Head of caudate nucleus (tissue), 42 donors: ENCODE data around the gene ASB6.
"Not testable (repeated sequence)": the region's sequence is repeated elsewhere in the genome, so short reads cannot be mapped to it uniquely, and the experiment has no call there.

ENCODE experiments used
- DNase-seq, 42 donors: peaks; one replicate each; pipeline versions ENCODE4 v3.0.0 to v3.0.0-alpha.2; 2020 to 2021; ENCODE audit warnings: mixed read lengths in 7 of 42
- intact Hi-C: fragments of 100-400 bp; cut with DNase I; formaldehyde crosslinking; loops from one replicate; pipeline ENCODE4 v1.15.0; 2022

Gene ASB6

DNA sequence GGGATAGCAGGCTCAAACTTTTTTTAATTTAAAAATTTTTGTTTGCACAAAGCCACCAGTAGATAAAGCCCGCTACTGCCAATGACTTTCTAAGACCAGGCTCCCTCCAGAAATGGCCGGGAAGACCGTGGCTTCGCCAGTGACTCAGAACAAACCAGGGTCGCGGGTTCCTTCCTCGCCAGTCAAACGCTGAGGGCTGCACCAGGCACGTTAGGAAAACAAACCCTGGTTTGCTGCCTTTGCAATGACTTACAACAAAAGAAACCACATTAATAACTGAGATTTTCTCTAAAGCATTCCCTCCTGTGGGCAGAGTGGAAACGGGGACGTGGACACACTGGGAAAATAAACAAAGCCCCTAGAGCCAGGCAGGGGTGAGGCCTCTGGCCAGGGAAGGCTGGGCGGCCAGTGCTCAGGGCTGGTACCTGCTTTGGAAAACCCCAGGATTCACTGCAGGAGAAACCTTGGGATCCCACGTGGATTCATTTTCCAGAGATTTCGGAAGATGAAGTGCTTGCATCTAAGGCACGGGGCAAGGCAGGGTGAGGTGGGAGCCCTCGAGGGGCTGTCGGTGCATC is 27.3 kb upstream of the ASB6 start:
- intact Hi-C loops: no loop called here
- DNase-seq: no peak

DNA sequence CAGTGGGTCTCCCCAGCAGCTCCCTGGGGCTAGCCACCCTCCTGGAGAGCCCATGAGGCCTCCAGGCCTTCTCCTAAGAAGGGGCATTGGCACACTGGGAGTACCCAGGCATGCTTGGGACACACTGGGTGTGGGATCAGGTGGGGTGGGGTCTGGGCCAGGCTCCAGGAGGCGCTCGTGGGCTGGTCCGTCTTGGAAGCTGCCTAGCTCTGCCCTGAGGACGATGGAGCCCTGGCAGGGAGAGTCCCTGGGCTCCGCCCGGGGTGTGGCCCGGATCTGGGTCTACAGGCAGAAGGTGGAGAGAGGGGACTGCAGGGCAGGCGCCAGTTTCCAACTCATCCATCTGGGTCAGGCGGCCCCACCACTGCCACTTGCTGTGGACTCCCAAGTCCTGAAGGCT is 25.9 kb upstream of the ASB6 start:
- intact Hi-C loops: no loop called here
- no peak for DNase-seq

DNA sequence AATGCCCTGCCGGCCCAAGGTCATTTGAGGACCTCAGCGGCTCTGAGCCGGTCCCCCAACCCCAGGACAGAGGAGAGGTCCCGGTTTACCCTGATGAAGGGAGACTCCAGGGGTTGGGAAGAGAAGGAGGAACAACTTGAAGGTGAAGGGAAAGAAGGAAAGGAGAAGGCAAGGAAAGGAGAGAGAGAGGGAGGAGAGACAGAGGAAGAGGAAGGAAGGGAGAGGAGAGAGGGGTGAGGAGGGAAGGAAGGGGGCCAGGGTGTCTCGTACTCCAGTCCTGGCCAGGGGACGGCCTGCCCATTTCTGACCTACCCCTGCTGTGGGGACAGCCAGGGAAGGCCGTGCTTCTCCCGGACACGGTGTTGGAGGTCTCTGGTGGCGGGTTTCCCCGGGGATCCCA is 25.4 kb upstream of the ASB6 start:
- intact Hi-C loops: no loop called here
- no peak for DNase-seq

DNA sequence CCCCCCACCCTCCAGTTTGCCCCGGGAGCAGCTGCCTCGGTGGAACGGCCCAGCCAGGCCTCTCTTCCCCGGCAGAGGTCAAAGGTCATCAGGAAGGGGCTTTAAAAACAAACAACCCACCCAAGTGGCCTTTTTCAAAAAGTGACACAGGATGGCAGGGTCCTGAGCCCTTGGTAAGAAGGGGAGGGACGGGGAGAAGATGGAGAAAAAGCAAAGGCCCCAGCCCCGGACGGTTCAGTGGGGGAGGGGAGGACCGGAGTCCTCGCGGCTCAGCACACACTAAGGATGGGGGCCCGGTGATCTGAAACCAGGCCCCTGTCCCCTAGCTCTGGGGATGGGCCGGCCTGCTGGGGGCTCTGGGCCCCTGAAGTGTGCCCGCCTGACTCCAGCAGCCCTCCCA is 24.6 kb upstream of the ASB6 start:
- DNase-seq: no peak
- intact Hi-C loops: no loop called here

DNA sequence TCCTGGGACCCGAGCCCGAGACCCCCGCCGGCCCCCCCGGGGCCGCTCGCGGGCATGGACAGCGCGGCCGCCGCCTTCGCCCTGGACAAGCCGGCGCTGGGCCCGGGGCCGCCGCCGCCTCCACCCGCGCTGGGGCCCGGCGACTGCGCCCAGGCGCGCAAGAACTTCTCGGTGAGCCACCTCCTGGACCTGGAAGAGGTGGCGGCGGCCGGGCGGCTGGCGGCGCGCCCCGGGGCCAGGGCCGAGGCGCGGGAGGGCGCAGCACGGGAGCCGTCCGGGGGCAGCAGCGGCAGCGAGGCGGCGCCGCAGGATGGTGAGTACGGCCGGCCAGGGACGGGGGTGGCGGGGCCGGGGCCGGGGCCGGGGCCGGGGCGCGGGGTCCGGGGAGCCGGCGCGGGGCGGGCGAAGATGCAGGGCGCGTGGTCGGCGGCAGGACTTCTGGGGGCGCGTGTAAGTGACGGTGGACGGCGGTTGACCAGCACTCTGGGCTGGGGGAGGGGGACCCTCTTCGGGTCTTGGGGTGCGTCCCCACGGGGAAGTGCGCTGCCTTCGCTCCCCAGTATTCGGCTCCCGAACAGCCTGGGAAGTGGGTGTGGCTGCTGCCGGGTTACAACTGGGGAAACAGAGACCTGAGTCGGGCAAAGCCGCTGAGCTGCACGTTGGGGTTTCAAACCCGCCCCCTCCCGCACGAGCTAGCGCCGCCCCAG is 24.0 kb upstream of the ASB6 start:
- intact Hi-C loops: no loop called here
- no peak for DNase-seq

DNA sequence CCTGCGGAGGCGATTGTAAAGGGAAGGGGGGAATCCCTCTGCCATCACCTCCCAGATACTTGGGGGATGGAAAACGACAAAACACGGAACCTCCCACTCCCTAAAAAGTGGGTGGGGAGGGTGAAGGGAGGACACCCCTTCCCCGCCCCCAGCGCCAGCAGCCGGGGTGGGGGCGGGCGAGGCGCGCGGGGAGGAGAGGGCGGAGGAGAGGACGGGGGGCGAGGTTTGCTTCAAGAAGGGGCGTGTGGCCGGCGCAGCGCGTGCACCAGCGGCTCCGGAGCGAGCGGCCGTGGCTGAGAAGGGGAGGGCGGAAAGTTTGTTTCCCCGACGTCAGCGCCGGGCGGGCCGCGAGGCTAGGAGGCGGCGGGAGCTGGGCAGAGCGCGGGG is 23.4 kb upstream of the ASB6 start, which contains the start of gene PRRX2:
TSS of gene PRRX2 (plus strand) at position 259 of the 387 bp plus-strand sequence. CDS start 221 bp downstream, outside the sequence.
- DNase-seq: peak in 1 of 42 donors; percentile 27
- intact Hi-C loops: no loop called here

DNA sequence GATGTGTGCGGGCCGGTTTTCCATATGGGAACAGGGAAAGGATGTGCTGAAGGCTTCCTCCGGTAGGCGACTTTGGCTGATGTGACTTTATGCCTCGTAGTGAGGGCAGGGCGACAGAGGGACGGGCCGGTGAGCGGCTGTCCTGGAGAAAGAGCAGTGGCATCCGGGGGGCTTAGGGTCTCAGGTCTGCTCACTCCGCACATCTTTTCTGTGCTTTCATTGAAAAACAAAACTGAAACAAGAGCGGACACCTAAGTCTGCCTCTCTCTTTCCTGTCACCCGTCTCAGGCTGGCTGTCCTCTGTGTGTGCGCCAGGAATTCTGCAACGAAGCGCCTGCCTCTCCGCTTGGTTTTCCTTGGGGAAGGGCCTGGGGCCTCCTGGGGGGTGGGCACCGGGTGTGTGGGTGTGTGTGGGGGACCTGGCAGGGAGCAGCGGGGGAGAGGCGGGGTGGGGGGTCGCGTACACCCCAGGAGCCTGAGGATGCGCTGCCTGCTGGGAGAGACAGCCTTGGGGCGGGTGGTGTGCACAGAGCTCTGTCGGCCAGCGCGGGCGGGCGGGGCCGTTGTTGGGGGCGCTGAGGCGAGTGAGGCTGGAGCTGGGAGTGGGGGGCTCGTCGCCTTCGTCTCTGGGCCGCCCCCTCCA is 22.9 kb upstream of the ASB6 start:
- intact Hi-C loops: no loop called here
- DNase-seq: no peak

DNA sequence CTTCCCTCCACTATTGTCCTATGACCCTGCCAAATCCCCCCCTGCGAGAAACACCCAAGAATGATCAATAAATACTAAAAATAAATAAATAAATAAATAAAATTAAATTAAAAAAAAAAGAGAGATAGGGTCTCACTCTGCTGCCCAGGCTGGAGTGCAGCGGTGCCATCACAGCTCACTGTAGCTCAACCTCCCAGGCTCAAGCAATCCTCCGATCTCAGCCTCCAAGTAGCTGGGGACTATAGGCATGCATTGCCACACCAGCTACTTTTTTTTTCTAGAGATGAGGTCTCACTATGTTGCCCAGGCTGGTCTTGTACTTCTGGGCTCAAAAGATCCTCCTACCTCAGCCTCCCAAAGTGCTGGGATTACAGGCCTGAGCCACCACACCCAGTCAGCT is 20.3 kb upstream of the ASB6 start:
- intact Hi-C loops, DNase-seq: not testable (repeated sequence)

DNA sequence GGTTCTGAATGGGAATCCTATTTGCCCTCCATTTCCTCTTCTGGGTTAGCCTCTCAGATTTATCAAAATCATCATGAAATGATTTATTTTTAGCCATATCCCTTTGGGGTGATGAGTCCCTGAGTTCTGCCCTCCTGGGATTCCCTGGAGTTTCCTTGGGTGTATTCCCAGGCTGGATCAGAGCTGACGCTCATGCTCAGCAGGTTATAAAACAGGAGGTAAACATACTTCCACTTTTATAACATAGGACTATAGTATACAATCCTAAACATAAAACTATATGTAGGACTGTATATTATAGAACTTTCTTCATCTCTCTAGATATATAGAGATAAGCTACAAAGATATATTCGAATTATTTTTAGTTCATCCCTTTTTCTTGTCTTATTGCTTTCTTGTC is 19.1 kb upstream of the ASB6 start:
- intact Hi-C loops: no loop called here

DNA sequence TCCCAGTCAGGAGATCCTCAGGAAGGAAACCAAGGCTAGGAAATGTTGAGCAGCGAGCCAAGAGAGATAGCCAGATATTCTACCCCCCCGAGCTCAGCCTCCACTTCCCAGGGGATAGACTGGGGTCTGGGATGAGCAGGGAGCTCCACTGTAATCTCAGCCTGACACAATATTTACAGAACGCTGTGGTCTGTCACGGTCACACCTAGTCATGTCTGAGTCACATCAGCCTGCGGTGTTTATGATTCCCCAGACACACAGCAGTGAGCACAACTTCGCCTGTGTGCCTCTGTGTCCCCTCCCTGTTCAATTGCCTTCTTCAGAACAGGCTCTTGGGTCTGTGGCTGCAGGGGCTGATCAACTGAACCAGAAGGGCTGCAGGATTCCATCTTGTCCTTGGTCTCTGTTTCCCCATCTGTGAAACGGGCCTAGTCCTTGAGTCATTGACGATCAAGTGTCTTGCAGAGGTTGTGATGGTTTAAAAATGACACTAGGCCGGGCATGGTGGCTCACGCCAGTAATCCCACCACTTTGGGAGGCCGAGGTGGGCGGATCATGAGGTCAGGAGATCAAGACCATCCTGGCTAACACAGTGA is 14.9 kb upstream of the ASB6 start:
- DNase-seq: no peak
- intact Hi-C loops: no loop called here

More for the DNA sequence above, 19.1 kb upstream of the ASB6 start:
- DNase-seq: no peak

DNA sequence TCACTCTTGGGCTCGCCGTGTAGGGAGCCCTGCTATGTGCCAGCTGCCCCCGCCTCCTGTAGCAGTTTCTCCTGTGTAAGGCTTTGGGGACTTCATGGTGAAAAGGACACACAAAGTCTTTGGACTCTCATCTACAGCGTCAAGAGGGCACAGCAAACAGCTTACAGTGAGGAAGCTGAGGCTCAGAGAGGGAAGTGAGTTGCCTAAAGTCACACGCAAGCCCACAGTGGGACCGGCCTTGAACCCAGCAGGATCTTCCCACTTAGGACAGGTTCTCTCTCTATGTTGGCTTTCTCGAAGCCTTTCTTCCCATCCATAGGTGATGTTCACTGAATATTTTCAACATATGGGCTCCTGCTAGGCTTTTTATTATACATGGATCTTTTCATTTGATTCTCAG is 13.7 kb upstream of the ASB6 start:
- intact Hi-C loops: no loop called here

DNA sequence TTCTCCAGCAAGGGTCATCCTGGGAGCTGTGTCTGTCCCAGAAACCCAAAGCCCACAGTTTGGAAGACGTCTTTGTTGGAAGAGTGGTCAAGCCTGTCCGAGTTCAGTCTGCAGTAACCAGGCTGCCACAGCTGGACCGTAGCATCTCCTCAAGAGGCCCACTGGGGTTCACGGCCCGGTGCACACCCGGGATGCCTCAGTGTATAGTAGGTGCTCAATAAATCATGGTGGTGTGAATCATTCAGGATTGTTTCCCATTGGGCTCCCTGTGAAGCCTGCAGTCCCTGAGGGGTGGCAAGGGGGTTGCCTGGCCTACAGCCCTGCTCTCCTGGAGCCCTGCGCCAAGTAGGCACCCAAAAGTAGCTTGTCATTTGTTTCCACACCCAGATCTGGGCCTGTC is 13.2 kb upstream of the ASB6 start:
- intact Hi-C loops: no loop called here
- no peak for DNase-seq

More for the DNA sequence above, 13.7 kb upstream of the ASB6 start:
- no peak for DNase-seq

DNA sequence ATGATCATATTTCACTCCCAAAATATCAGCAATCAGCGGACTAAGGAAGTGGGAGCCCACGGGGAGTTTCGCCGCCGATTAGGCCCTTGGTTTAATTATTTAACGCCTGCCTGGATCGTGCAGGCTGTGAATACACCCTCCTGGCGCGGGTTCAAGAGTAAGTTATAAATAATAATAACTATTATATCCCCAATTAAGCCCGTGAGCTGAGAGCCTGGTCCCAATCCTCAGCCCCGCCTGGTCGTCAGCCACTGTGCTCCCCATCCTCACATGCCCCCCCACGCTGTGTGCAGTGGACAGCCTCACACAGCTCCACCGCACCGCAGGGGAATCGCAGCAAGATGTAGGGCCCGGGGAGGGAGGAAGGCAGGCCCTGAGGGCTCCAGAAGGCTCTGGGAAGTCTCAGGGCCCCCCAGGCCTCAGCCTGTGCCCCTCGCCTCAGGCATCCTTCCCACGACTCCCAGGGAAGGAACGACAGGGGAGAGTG is 12.6 kb upstream of the ASB6 start:
- intact Hi-C loops: no loop called here
- DNase-seq: no peak

DNA sequence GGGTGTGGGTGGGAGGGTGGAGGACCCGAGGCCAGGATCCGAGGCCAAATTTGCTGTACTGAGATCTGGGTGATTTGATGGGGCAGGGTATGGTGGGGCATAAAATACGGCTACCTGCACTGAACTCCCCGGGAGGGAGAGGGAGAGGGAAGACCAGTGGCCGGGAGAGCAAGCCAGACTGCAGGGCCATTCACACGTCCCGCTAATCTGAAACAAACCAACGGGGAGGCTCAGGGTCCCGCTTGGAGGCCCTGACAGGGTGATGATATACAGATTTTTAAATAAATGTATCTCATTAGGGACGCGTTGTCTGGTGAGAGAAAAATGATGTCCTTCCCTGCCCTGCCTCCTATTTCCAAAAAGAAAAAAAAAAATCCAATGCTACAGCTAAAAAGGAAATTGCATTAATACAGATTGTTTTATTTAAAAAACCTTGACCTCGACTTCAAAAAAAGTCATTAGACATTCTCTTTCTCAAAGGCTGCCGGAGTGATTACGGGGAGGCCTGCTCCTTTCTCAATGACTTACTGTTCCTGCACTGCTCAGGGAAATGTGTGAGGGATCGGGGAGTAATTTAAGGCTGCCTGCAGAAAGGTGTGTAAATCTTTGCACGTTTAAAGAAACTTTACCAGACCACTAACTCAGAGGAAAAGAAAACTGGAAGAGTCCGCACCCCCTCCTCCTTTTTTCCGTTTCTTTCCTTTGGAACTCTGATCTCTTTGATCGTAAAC is 12.0 kb upstream of the ASB6 start:
- intact Hi-C loops: no loop called here
- DNase-seq: no peak

DNA sequence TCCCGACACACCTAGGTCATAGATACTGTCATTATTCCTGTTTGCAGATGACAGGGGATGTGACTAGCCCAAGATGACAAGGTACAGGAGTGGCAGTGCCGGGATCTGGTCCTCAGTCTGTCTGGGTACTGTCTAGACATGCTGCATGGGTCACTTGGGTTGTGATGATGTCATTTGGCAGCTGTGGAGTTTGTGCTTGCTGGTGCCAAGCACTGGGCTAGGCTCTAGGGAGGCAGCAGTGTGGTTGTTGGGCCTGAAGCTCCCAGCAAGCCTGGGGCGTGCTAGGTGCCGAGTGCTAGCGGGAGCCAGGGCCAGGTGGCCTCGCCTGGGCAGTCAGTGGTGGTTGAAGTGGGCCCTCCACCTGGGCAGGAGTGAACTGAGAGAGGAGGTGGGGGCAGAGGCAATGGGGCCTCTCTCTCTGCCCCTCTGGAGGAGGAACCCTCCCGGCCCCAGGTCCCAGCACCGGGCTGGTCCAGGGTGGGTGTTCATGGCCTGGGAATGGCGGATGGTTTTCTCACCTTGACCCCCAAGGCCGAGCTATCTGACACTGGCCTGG is 8.8 kb upstream of the ASB6 start:
- intact Hi-C loops: no loop called here

DNA sequence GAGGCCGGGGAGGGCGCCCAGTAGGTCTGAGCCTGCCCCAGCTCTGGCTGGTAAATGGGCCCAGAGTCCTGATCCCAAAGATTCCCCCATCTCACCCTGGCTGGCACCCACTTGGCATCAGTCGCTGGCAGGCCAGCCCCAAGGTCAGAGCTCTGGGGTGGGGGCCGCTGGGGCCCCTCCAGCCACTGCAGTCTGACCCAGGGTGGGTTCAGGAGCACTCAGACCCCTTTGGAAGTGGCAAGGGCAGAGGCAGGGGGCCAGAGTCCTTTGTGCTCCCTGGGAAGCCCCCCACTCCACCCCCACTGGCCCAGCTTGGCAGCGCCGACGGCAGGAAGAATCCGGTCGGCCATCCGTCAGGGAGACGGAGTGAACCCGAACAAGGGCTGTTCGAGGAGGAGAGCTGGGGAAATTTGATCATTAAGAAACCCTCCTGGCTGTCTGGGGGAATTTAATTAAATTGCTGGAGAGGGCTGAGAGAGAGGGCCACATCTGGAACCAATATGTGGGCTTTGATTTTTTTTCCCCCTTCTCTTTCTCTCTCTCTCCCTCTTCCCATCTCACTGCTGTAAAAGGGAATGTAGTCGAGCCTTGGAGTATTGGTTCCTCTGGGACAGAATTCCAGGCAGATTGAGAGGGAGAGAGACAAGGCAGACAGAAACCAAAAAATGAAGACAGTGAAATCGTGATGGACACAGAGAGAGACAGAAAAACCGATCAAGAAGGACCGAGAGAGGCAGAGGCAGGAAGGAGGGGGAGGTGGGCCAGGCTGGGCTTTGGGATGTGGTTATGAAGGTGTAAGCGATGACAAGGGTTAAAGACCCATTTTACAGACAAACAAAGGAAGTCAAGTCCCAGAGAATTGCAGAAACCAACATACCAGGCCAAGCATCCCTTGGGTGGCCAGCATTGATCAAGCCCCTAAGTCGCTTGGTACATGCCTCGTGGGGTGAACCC is 8.1 kb upstream of the ASB6 start:
- intact Hi-C loops: loop anchor here (10.0 kb wide), 1 partner anchor 135 kb away; no protein-coding TSS in a partner anchor
- DNase-seq: no peak

More for the DNA sequence above, 8.8 kb upstream of the ASB6 start:
- DNase-seq: peak in 9 of 42 donors; percentile 17 to 60 (median 48)

DNA sequence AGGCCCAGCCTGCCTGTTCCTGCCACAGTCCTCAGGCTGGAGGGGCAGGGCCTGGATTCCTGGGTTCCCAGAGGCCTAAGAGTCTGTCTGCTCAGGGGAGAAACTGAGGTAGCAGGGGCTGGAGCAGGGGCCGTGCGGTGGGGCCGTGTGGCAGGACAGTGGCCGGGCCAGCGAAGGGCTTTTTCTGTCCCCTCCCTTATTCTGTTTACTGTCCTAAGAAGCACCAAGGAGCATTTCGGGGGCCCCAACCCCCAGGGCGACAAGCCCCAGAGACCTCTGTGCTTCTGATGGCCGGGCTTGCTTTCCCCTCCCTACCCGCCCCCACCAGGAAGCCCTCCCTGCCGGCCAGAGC is 6.8 kb upstream of the ASB6 start:
- intact Hi-C loops: loop anchor here (10.0 kb wide), 1 partner anchor 136 kb away; no protein-coding TSS in a partner anchor
- DNase-seq: no peak
